Measurements from ENCODE around the gene ANAPC2. TPM values are rescaled to one million over a fixed set of nuclear protein-coding genes. Genes with fewer than 3 reads are reported as not detected.

The ANAPC2 gene
- total RNA-seq, 1 experiment from 2014 or later: 46.0 TPM

DNA sequence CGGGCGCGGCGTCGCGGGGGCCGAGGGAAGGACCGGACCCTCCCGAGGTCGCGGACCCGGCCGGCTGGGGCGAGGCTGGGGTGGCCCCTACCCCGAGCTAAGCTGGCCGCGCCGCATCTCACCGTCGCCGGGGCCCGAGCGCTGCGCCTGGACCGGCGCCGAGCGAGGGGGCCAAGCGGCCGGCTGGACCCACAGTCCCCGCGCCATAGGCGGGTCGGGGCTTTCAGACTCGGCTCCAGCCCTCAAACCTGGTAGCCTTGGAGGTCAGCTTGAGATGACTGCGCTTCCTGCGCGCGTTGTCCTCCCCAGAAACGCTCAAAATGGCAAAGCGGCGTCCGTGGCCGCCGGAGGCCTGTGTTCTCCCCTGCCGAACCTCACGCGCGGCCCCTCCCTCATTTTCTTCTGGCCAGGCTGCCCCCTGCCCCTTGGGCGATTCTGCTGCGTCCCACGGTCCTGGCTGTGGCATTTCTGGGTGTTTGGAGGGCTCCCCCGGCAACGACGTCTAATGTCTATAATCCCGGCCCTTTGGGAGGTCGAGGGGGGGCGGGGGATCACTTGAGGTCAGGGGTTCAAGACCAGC is 58.1 kb downstream of the ANAPC2 start:
- ATAC-seq: peak; percentile 62; the same call in 1 of the 2 replicates
- in situ Hi-C loops (cut with HindIII; ENCODE audit: low pct_unique_long_range_greater_than_20kb, low sequenced_read_pairs) (no loop called here), intact Hi-C loops (cut with micrococcal nuclease; ENCODE audit: unreplicated experiment) (no loop called here)
- H3K36me3 ChIP-seq (ENCODE audit: control insufficient read depth, insufficient read depth, low read length): 0 out of 2 replicates have a peak, but pooled peaks cover 3% of the 10 kb centered on the region
- no peak for DNase-seq (ENCODE audit: low read depth, low spot score)
- H3K27ac ChIP-seq (ENCODE audit: low read length): peak overlapping the region; percentile 91
- no peaks in the 10 kb centered on the region for H3K27me3 ChIP-seq (ENCODE audit: control insufficient read depth, insufficient read depth, low read length)
- H3K4me3 ChIP-seq (ENCODE audit: low read depth in 2 of 2, low read length in 2 of 2): peak overlapping the region; percentile 68 to 75
- H3K9me3 ChIP-seq (ENCODE audit: control insufficient read depth, insufficient read depth, low read depth, low read length): no peaks in the 10 kb centered on the region
- no peak for TF ChIP-seq POLR2AphosphoS5 (IDR thresholded peaks at IDR 0.05; ENCODE audit: low read depth, low read length)
- TF ChIP-seq TCF7L2 (IDR thresholded peaks at IDR 0.05; ENCODE audit: low read depth, low read length): no peak
- TF ChIP-seq, protein P1, sequence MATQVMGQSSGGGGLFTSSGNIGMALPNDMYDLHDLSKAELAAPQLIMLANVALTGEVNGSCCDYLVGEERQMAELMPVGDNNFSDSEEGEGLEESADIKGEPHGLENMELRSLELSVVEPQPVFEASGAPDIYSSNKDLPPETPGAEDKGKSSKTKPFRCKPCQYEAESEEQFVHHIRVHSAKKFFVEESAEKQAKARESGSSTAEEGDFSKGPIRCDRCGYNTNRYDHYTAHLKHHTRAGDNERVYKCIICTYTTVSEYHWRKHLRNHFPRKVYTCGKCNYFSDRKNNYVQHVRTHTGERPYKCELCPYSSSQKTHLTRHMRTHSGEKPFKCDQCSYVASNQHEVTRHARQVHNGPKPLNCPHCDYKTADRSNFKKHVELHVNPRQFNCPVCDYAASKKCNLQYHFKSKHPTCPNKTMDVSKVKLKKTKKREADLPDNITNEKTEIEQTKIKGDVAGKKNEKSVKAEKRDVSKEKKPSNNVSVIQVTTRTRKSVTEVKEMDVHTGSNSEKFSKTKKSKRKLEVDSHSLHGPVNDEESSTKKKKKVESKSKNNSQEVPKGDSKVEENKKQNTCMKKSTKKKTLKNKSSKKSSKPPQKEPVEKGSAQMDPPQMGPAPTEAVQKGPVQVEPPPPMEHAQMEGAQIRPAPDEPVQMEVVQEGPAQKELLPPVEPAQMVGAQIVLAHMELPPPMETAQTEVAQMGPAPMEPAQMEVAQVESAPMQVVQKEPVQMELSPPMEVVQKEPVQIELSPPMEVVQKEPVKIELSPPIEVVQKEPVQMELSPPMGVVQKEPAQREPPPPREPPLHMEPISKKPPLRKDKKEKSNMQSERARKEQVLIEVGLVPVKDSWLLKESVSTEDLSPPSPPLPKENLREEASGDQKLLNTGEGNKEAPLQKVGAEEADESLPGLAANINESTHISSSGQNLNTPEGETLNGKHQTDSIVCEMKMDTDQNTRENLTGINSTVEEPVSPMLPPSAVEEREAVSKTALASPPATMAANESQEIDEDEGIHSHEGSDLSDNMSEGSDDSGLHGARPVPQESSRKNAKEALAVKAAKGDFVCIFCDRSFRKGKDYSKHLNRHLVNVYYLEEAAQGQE (IDR thresholded peaks at IDR 0.05; ENCODE audit: insufficient read depth in 1 of 2, low read depth in 2 of 2, low read length in 1 of 2): no peak
- TF ChIP-seq, protein P2, sequence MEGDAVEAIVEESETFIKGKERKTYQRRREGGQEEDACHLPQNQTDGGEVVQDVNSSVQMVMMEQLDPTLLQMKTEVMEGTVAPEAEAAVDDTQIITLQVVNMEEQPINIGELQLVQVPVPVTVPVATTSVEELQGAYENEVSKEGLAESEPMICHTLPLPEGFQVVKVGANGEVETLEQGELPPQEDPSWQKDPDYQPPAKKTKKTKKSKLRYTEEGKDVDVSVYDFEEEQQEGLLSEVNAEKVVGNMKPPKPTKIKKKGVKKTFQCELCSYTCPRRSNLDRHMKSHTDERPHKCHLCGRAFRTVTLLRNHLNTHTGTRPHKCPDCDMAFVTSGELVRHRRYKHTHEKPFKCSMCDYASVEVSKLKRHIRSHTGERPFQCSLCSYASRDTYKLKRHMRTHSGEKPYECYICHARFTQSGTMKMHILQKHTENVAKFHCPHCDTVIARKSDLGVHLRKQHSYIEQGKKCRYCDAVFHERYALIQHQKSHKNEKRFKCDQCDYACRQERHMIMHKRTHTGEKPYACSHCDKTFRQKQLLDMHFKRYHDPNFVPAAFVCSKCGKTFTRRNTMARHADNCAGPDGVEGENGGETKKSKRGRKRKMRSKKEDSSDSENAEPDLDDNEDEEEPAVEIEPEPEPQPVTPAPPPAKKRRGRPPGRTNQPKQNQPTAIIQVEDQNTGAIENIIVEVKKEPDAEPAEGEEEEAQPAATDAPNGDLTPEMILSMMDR (IDR thresholded peaks at IDR 0.05): no peak
- no peak for TF ChIP-seq SIN3A (IDR thresholded peaks at IDR 0.05; ENCODE audit: borderline replicate concordance, insufficient read depth, low read depth, low read length)
- no TSS peak for BruUV-seq (replicated peaks)
- ChIA-PET CTCF (interaction anchor here (0.5 to 1.0 kb wide), 3 partner anchors 20 to 101 kb away, joined by 3 to 9 read pairs (median 3); no protein-coding TSS in a partner anchor), POLR2A (interaction anchor here (0.6 to 1.1 kb wide), 4 partner anchors 10 to 116 kb away, joined by 3 to 10 read pairs (median 4); no protein-coding TSS in a partner anchor)
- H3K4me1 ChIP-seq (ENCODE audit: control insufficient read depth, insufficient read depth, low read length): peaks cover 3% of the 10 kb centered on the region; the same call in 1 of the 2 replicates

DNA sequence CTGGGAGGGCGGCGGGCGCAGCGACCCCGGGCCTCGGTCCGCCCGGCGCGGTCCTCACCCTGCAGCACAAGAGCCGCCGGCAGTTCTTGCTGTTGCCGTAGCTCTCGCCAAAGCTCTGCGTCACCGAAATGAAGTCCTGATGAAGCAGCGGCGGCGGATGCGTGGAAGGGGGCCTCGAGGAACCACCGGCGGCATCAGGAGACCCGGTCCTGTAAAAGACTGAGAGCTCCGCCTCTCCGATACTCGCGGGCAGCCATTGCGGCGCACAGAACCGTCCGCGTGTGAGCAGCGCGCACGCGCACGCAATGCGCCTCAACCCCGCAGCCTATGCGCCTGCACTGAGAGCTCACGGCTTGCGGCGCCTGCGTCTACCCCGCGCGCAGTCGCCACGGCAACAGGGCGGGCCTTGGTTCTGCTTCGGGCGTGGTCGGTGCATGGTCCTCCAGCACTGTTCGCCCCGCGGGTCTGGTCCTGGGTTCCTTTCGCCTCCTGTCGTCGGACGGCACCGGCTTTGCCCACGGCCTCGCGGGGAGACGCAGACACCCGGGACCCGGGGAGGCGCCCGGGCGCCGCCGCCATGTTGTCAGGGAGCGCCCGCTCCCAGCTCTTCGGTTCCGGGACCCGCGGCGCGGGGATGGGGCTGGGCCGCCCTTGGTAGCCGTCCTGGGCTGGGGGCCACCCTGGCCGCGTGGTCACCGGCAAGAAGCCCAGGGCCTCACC is 58.7 kb downstream of the ANAPC2 start:
- no peaks in the 10 kb centered on the region for H3K27me3 ChIP-seq (ENCODE audit: control insufficient read depth, insufficient read depth, low read length)
- intact Hi-C loops (cut with micrococcal nuclease; ENCODE audit: unreplicated experiment) (no loop called here), in situ Hi-C loops (cut with HindIII; ENCODE audit: low pct_unique_long_range_greater_than_20kb, low sequenced_read_pairs) (no loop called here)
- peak overlapping the region; percentile 68 to 75 for H3K4me3 ChIP-seq (ENCODE audit: low read depth in 2 of 2, low read length in 2 of 2)
- DNase-seq (ENCODE audit: low read depth, low spot score) (peak; percentile 39), ATAC-seq (peak; percentile 97)
- BruUV-seq (replicated peaks): no TSS peak
- ChIA-PET CTCF (interaction anchor here (0.5 to 1.0 kb wide), 3 partner anchors 21 to 100 kb away, joined by 3 to 9 read pairs (median 3); no protein-coding TSS in a partner anchor), POLR2A (interaction anchor here (0.6 to 1.1 kb wide), 4 partner anchors 21 to 117 kb away, joined by 3 to 10 read pairs (median 4); no protein-coding TSS in a partner anchor)
- peaks cover 3% of the 10 kb centered on the region; the same call in 1 of the 2 replicates for H3K4me1 ChIP-seq (ENCODE audit: control insufficient read depth, insufficient read depth, low read length)
- H3K36me3 ChIP-seq (ENCODE audit: control insufficient read depth, insufficient read depth, low read length): 0 out of 2 replicates have a peak, but pooled peaks cover 3% of the 10 kb centered on the region
- peak; percentile 84 for TF ChIP-seq POLR2AphosphoS5 (IDR thresholded peaks at IDR 0.05; ENCODE audit: low read depth, low read length)
- TF ChIP-seq, protein P2 (IDR thresholded peaks at IDR 0.05): no peak
- H3K9me3 ChIP-seq (ENCODE audit: control insufficient read depth, insufficient read depth, low read depth, low read length): no peaks in the 10 kb centered on the region
- H3K27ac ChIP-seq (ENCODE audit: low read length): peak overlapping the region; percentile 91

Measured in Panc1 (cell line).